Measurements from ENCODE around the gene NTN4. TPM values are rescaled to one million over a fixed set of nuclear protein-coding genes. Genes with fewer than 3 reads are reported as not detected.

The NTN4 gene
- total and polyA plus RNA-seq, 8 donors: 14.6 to 63.9 (median 21.1) TPM

DNA sequence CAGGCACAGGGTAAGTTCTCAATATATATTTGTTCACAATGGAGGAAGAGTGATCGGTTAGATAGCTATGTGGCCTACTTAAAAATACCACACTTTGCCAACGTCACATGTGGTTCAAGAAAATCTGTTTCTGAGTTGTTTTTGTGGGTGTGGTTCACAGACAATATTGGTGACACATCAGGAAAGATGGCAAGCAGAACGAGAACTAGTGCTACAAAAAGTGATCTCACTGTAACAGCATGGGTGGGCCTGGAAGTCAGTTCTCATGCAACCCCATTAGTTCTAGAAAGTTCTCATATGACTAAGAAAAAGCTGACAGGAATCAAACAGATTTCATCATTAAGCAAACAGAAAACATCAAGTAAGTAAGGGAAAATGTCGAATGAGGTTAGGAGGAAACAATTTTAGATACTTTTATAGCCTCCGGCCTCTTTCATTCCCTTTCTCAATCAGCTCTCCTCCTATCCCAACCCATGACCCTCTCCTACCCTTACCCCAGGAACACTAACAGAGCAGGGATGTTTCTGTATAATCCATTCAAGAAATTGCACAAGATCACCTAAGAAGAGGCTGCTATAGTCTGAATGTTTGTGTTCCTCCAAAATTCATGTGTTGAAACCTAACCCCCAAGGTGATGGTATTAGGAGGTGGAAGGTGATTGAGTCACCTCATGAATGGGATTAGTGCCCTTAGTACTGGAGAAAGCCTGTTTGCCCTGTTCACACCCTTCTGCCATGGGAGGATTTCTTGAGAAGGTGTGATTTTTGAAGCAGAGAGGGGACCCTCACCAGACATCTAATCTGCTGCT is 15.5 kb upstream of the NTN4 start:
- H3K36me3 ChIP-seq: no peaks in the 10 kb centered on the region
- WGBS, 2 donors: 45 to 47% methylated on average over 5 of the region's 5 CpGs
- H3K27ac ChIP-seq: peak overlapping the region in 2 of 4 donors; percentile 37 to 70
- TF ChIP-seq, protein P1, sequence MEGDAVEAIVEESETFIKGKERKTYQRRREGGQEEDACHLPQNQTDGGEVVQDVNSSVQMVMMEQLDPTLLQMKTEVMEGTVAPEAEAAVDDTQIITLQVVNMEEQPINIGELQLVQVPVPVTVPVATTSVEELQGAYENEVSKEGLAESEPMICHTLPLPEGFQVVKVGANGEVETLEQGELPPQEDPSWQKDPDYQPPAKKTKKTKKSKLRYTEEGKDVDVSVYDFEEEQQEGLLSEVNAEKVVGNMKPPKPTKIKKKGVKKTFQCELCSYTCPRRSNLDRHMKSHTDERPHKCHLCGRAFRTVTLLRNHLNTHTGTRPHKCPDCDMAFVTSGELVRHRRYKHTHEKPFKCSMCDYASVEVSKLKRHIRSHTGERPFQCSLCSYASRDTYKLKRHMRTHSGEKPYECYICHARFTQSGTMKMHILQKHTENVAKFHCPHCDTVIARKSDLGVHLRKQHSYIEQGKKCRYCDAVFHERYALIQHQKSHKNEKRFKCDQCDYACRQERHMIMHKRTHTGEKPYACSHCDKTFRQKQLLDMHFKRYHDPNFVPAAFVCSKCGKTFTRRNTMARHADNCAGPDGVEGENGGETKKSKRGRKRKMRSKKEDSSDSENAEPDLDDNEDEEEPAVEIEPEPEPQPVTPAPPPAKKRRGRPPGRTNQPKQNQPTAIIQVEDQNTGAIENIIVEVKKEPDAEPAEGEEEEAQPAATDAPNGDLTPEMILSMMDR (IDR thresholded peaks at IDR 0.05): no peak
- DNase-seq (no peak), FAIRE-seq (no peak), ATAC-seq (peak; percentile 39 to 78 (median 48))
- intact Hi-C loops (cut with DNase I): no loop called here
- H3K9me3 ChIP-seq: no peaks in the 10 kb centered on the region
- no peaks in the 10 kb centered on the region for H3K27me3 ChIP-seq
- no peak overlapping the region for H3K4me3 ChIP-seq
- H3K4me1 ChIP-seq: peaks cover 19 to 24% (median 24%) of the 10 kb centered on the region in 3 donors

DNA sequence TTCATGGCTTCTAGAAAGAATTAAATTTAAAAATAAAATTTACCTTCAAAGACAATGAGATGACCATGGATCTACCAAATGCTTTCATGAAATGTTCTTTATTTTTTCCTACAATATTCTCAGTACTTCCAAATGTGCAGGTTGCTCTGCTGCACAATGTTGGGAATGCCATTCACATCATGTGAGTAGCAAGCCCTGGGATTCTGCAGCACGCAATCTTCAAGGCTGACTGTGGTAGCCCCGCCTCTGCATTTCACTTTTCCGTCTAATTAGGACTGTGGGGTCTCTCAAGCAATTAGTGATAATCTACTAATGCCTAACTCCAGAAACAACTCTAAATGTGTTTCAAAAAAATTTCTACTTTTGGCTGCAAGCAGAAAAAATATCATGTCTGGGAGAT is 13.7 kb upstream of the NTN4 start:
- 59 to 71% methylated on average over 3 of the region's 3 CpGs for WGBS, 2 donors
- Histone ChIP-seq H3K4me1 (peaks cover 19 to 24% (median 24%) of the 10 kb centered on the region in 3 donors), H3K4me3 (no peak overlapping the region), H3K27ac (no peak overlapping the region), H3K36me3 (no peaks in the 10 kb centered on the region), H3K27me3 (no peaks in the 10 kb centered on the region), H3K9me3 (no peaks in the 10 kb centered on the region)
- DNase-seq (no peak), ATAC-seq (no peak), FAIRE-seq (no peak)
- TF ChIP-seq, protein P1 (IDR thresholded peaks at IDR 0.05): no peak
- intact Hi-C loops (cut with DNase I): no loop called here

GRCh38 chr12:95803817-95804216 is 13.3 kb upstream of the NTN4 start:
- H3K27ac ChIP-seq: no peak overlapping the region
- WGBS, 2 donors: 22 to 34% methylated on average over 1 of the region's 1 CpG
- H3K4me3 ChIP-seq: no peak overlapping the region
- ATAC-seq (no peak), DNase-seq (no peak), FAIRE-seq (no peak)
- H3K36me3 ChIP-seq: no peaks in the 10 kb centered on the region
- intact Hi-C loops (cut with DNase I): no loop called here
- TF ChIP-seq, protein P1 (IDR thresholded peaks at IDR 0.05): no peak
- H3K27me3 ChIP-seq: no peaks in the 10 kb centered on the region
- no peaks in the 10 kb centered on the region for H3K9me3 ChIP-seq
- H3K4me1 ChIP-seq: peaks cover 19 to 24% (median 24%) of the 10 kb centered on the region in 3 donors

DNA sequence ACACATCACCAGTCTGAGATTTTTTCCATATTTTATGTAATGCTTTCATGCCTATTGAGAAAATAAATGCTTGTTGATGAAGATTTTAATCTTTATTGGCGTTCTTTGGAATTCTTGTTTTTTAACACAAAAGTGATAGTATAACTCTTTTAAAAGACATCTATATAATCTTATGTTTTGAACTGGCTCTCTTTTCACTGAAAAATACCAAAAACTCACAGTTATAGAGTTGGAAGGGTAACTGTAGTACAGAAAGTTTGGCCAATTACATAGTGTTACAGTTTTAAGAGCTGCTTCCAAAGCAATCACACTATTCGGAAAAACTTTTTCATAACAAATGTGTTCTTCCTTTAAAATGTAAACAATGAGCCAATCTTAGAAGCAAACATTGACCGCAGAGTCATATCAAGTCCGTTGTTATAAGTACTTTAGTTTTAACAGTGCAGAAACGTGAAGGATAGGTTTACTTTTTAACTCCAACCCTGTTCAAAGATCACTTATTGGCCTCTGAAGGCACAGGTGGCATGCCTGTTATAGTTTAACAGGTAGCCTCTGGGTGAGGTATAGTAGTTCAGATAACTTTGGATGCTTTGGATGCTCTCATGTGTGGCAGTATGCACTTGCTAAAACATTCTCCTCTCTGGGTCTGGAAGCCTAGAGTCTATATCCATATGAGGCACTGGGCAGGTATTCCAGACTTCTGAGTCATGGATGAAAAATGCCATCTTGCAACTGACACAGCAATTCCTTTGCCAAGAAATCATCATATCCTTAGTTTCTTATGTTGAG is 12.1 kb upstream of the NTN4 start:
- Histone ChIP-seq H3K4me3 (no peak overlapping the region), H3K36me3 (no peaks in the 10 kb centered on the region), H3K4me1 (peaks cover 19 to 24% (median 24%) of the 10 kb centered on the region in 3 donors), H3K27me3 (no peaks in the 10 kb centered on the region), H3K27ac (peak overlapping the region; percentile 14 to 73 (median 40)), H3K9me3 (no peaks in the 10 kb centered on the region)
- 13 to 16% methylated on average over 5 of the region's 5 CpGs for WGBS, 2 donors
- FAIRE-seq (peak; percentile 78), ATAC-seq (peak; percentile 79 to 90 (median 84)), DNase-seq (peak in 2 of 6 donors; percentile 20 to 27)
- TF ChIP-seq, protein P1 (IDR thresholded peaks at IDR 0.05): no peak
- intact Hi-C loops (cut with DNase I): no loop called here

Data from pancreas (tissue), 10 donors.